Panc1 (cell line): ENCODE results near the gene KIF21B.

ENCODE experiments used
- SIN3A ChIP-seq: IDR thresholded peaks from 2 replicates; pipeline ENCODE4 v1.6.1; 2012; ENCODE audit warnings: low read depth, mild to moderate bottlenecking, low read length, moderate library complexity, borderline replicate concordance; ENCODE audit not compliant: insufficient read depth
- TF ChIP-seq, protein P1 (sequence below): fragments of 450-650 bp; IDR thresholded peaks from 2 replicates; pipeline ENCODE4 v1.5.1; 2017; ENCODE audit warnings: mild to moderate bottlenecking
- TF ChIP-seq, protein P2 (sequence below), 2 experiments: IDR thresholded peaks; 2 replicates each; pipeline ENCODE4 v1.6.1; 2011 to 2012; ENCODE audit warnings: low read depth in 2 of 2, control low read depth in 1 of 2, low read length in 1 of 2, mild to moderate bottlenecking in 1 of 2, moderate library complexity in 1 of 2; ENCODE audit not compliant: insufficient read depth in 1 of 2

DNA sequence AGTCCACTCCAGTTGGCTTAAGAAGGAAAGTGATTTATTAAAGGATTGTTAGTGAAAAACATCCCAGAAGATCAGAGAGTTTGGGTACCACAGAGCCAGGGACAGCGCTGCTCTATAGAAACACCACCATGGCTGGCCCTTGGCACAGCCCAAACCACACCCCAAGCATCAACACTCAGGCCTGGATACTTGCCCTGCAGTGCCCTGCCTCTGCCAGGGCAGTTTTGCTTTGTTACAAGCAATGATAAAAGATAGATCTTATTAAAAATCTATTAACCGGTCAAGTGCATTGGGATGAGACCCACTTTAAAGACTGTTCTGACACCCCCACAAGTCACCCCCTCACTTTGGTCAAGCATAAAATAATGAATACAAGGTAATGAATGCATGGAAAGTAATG is 56.6 kb downstream of the KIF21B start:
- TF ChIP-seq, protein P1, sequence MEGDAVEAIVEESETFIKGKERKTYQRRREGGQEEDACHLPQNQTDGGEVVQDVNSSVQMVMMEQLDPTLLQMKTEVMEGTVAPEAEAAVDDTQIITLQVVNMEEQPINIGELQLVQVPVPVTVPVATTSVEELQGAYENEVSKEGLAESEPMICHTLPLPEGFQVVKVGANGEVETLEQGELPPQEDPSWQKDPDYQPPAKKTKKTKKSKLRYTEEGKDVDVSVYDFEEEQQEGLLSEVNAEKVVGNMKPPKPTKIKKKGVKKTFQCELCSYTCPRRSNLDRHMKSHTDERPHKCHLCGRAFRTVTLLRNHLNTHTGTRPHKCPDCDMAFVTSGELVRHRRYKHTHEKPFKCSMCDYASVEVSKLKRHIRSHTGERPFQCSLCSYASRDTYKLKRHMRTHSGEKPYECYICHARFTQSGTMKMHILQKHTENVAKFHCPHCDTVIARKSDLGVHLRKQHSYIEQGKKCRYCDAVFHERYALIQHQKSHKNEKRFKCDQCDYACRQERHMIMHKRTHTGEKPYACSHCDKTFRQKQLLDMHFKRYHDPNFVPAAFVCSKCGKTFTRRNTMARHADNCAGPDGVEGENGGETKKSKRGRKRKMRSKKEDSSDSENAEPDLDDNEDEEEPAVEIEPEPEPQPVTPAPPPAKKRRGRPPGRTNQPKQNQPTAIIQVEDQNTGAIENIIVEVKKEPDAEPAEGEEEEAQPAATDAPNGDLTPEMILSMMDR, result no peak
- no peak for TF ChIP-seq SIN3A
- TF ChIP-seq, protein P2, sequence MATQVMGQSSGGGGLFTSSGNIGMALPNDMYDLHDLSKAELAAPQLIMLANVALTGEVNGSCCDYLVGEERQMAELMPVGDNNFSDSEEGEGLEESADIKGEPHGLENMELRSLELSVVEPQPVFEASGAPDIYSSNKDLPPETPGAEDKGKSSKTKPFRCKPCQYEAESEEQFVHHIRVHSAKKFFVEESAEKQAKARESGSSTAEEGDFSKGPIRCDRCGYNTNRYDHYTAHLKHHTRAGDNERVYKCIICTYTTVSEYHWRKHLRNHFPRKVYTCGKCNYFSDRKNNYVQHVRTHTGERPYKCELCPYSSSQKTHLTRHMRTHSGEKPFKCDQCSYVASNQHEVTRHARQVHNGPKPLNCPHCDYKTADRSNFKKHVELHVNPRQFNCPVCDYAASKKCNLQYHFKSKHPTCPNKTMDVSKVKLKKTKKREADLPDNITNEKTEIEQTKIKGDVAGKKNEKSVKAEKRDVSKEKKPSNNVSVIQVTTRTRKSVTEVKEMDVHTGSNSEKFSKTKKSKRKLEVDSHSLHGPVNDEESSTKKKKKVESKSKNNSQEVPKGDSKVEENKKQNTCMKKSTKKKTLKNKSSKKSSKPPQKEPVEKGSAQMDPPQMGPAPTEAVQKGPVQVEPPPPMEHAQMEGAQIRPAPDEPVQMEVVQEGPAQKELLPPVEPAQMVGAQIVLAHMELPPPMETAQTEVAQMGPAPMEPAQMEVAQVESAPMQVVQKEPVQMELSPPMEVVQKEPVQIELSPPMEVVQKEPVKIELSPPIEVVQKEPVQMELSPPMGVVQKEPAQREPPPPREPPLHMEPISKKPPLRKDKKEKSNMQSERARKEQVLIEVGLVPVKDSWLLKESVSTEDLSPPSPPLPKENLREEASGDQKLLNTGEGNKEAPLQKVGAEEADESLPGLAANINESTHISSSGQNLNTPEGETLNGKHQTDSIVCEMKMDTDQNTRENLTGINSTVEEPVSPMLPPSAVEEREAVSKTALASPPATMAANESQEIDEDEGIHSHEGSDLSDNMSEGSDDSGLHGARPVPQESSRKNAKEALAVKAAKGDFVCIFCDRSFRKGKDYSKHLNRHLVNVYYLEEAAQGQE (IDR thresholded peaks at IDR 0.05; ENCODE audit: insufficient read depth in 1 of 2, low read depth in 2 of 2, low read length in 1 of 2), result no peak
